H9 (cell line): Measurements from ENCODE around the gene SERPIND1. TPM values are rescaled to one million over a fixed set of nuclear protein-coding genes. Genes with fewer than 3 reads are reported as not detected.

ENCODE experiments used
- DNase-seq: peaks from one replicate; pipeline ENCODE4 v3.0.0-alpha.2; 2017
- H2AFZ ChIP-seq: one replicate; pipeline ENCODE4 v1.6.1; 2013; ENCODE audit warnings: mild to moderate bottlenecking, low read length, control low read depth, moderate library complexity
- H2AK5ac ChIP-seq: 2 replicates; pipeline ENCODE4 v1.6.1; 2013; ENCODE audit warnings: low read length, control low read depth, mixed read lengths; ENCODE audit not compliant: insufficient read length
- H2BK120ac ChIP-seq: one replicate; pipeline ENCODE4 v1.6.1; 2013; ENCODE audit warnings: low read depth, mild to moderate bottlenecking, low read length, control low read depth, inconsistent platforms; ENCODE audit not compliant: poor library complexity, severe bottlenecking
- H2BK12ac ChIP-seq: 2 replicates; pipeline ENCODE4 v1.6.1; 2013; ENCODE audit warnings: low read length, control low read depth, mixed read lengths, low read depth; ENCODE audit not compliant: insufficient read length
- H2BK15ac ChIP-seq: 2 replicates; pipeline ENCODE4 v1.6.1; 2013; ENCODE audit warnings: low read depth, low read length, control low read depth
- H2BK20ac ChIP-seq: one replicate; pipeline ENCODE4 v1.6.1; 2013; ENCODE audit warnings: low read depth, mild to moderate bottlenecking, low read length, control low read depth, inconsistent platforms; ENCODE audit not compliant: poor library complexity, severe bottlenecking
- H2BK5ac ChIP-seq: 2 replicates; pipeline ENCODE4 v1.6.1; 2013; ENCODE audit warnings: low read length, control low read depth, mixed read lengths; ENCODE audit not compliant: insufficient read length
- H3K14ac ChIP-seq: 2 replicates; pipeline ENCODE4 v1.6.1; 2013; ENCODE audit warnings: low read length, control low read depth; ENCODE audit not compliant: insufficient read depth
- H3K18ac ChIP-seq: 2 replicates; pipeline ENCODE4 v1.6.1; 2013; ENCODE audit warnings: low read depth, mild to moderate bottlenecking, mixed read lengths, low read length, control low read depth; ENCODE audit not compliant: insufficient read length
- H3K23ac ChIP-seq: 2 replicates; pipeline ENCODE4 v1.6.1; 2013; ENCODE audit warnings: low read length, control low read depth, mixed read lengths, low read depth; ENCODE audit not compliant: insufficient read length
- H3K23me2 ChIP-seq: 2 replicates; pipeline ENCODE4 v1.6.1; 2013; ENCODE audit warnings: low read depth, mild to moderate bottlenecking, mixed read lengths, low read length, control low read depth; ENCODE audit not compliant: insufficient read length, poor library complexity, severe bottlenecking
- H3K27ac ChIP-seq: 2 replicates; pipeline ENCODE4 v1.5.1; 2013; ENCODE audit warnings: low read length, control low read depth, mixed read lengths, low read depth; ENCODE audit not compliant: insufficient read length
- H3K27me3 ChIP-seq: 2 replicates; pipeline ENCODE4 v1.6.1; 2013; ENCODE audit warnings: low read length, control low read depth, inconsistent platforms; ENCODE audit not compliant: insufficient read depth
- H3K4ac ChIP-seq: 2 replicates; pipeline ENCODE4 v1.6.1; 2013; ENCODE audit warnings: low read depth, mild to moderate bottlenecking, control low read depth, inconsistent platforms, low read length, moderate library complexity
- H3K4me1 ChIP-seq: 2 replicates; pipeline ENCODE4 v1.6.1; 2013; ENCODE audit warnings: low read length, control low read depth, inconsistent platforms; ENCODE audit not compliant: insufficient read depth
- H3K4me2 ChIP-seq: 2 replicates; pipeline ENCODE4 v1.6.1; 2013; ENCODE audit warnings: low read length, control low read depth, mixed read lengths; ENCODE audit not compliant: insufficient read length, insufficient read depth
- H3K56ac ChIP-seq: 2 replicates; pipeline ENCODE4 v1.6.1; 2013; ENCODE audit warnings: low read depth, mild to moderate bottlenecking, mixed read lengths, low read length, control low read depth; ENCODE audit not compliant: insufficient read length
- H3K79me1 ChIP-seq: 2 replicates; pipeline ENCODE4 v1.6.1; 2013; ENCODE audit warnings: low read depth, mild to moderate bottlenecking, moderate library complexity, low read length, control low read depth, inconsistent platforms; ENCODE audit not compliant: insufficient read depth, poor library complexity, severe bottlenecking
- H3K79me2 ChIP-seq: 2 replicates; pipeline ENCODE4 v1.6.1; 2013; ENCODE audit warnings: low read length, control low read depth, inconsistent platforms; ENCODE audit not compliant: insufficient read depth
- H3K9ac ChIP-seq: 2 replicates; pipeline ENCODE4 v1.6.1; 2013; ENCODE audit warnings: low read length, control low read depth, mixed read lengths; ENCODE audit not compliant: insufficient read length; ENCODE audit errors: extremely low read depth
- H3K9me3 ChIP-seq: one replicate; pipeline ENCODE4 v1.6.1; 2013; ENCODE audit warnings: low read depth, low read length, inconsistent platforms; ENCODE audit not compliant: control insufficient read depth
- H3T11ph ChIP-seq: one replicate; pipeline ENCODE4 v1.6.1; 2013; ENCODE audit warnings: mild to moderate bottlenecking, low read length, control low read depth, inconsistent platforms
- H4K20me1 ChIP-seq: one replicate; pipeline ENCODE4 v1.6.1; 2013; ENCODE audit not compliant: control insufficient read depth, insufficient read length, insufficient read depth
- H4K5ac ChIP-seq: 2 replicates; pipeline ENCODE4 v1.6.1; 2013; ENCODE audit warnings: low read depth, mild to moderate bottlenecking, mixed read lengths, low read length, control low read depth; ENCODE audit not compliant: insufficient read length
- H4K8ac ChIP-seq: replicated peaks from 2 replicates; pipeline ENCODE4 v1.6.1; 2013; ENCODE audit warnings: low read length, control low read depth, mixed read lengths, low read depth; ENCODE audit not compliant: insufficient read length
- H4K91ac ChIP-seq: 2 replicates; pipeline ENCODE4 v1.6.1; 2013; ENCODE audit warnings: low read depth, mild to moderate bottlenecking, moderate library complexity, mixed read lengths, low read length, control low read depth; ENCODE audit not compliant: insufficient read length
- H3K27ac Mint-ChIP-seq, 3 experiments: 2 replicates in 2 of 3; 3 replicates in 1 of 3; pipeline ENCODE4 v1.8.0; 2020 to 2021; ENCODE audit warnings: mixed read lengths in 3 of 3, mild to moderate bottlenecking in 1 of 3, moderate library complexity in 1 of 3
- H3K27me3 Mint-ChIP-seq: 2 replicates; pipeline ENCODE4 v1.8.0; 2021; ENCODE audit warnings: low read depth, mild to moderate bottlenecking, moderate library complexity, mixed read lengths
- H3K36me3 Mint-ChIP-seq, 3 experiments: 2 replicates in 2 of 3; 3 replicates in 1 of 3; pipeline ENCODE4 v1.8.0; 2020 to 2021; ENCODE audit warnings: low read depth in 3 of 3, mixed read lengths in 3 of 3; ENCODE audit not compliant: insufficient read depth in 1 of 3
- H3K4me1 Mint-ChIP-seq, 2 experiments: 2 replicates each; pipeline ENCODE4 v1.8.0; 2020; ENCODE audit warnings: mixed read lengths in 2 of 2
- H3K4me3 Mint-ChIP-seq, 2 experiments: 2 replicates in 1 of 2; 3 replicates in 1 of 2; pipeline ENCODE4 v1.8.0; 2020 to 2021; ENCODE audit warnings: mild to moderate bottlenecking in 2 of 2, mixed read lengths in 2 of 2, moderate library complexity in 1 of 2
- H3K9me3 Mint-ChIP-seq, 2 experiments: 2 replicates in 1 of 2; 3 replicates in 1 of 2; pipeline ENCODE4 v1.8.0; 2020; ENCODE audit warnings: mild to moderate bottlenecking in 2 of 2, mixed read lengths in 2 of 2, moderate library complexity in 1 of 2
- WGBS: extraction: QIAGEN DNeasy Blood & Tissue Kit; methylation state at CpG from one replicate; pipeline ENCODE4 v1.1.7; 2013; ENCODE audit warnings: missing lambda C conversion rate, low lambda C conversion rate, mixed read lengths; ENCODE audit not compliant: insufficient read length; ENCODE audit errors: extremely low coverage; 5-methylcytosine and 5-hydroxymethylcytosine counted together
- total RNA-seq: library from RNA; stranded (reverse); gene quantifications from 2 replicates; pipeline ENCODE4 v1.2.1, GENCODE V29; 2021
- TF ChIP-seq, protein P1 (sequence below): fragments of 200-600 bp; sonication (generic); conservative IDR thresholded peaks from 3 replicates; pipeline ENCODE4 v1.8.0; 2021; ENCODE audit warnings: antibody characterized with exemption, mild to moderate bottlenecking

Gene SERPIND1
- total RNA-seq, 1 experiment from 2014 or later: not detected

DNA sequence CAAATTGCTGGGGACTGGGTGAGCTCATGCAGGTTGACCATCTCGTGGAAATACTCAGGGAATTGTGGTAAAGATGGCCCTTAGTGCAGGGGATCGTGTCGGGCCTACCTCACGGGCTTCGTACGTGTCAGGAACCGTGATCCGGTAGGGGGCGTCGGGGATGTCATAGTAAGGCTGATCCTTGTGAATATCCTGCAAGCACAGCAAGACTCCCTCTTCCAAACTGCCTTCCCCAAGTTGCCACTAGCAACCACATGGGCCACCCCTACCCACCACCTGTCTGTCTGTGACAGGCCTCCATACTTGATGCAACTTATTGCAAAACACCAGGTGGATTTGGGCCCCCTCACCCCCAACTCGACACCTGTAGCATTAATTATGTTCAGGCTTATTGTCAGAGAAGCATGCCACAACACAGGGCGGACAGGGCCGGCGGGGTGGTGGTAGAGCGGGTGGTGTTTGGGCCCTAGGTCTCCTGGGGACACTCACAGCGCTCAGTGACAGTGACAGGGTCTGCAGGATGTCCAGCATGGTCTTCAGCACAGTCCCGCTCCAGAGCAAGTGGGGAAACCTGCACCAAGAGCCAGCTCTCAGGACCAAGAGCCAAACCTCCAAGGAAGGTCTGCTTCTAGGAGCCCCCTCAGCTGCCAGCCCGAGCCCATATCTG is 22.6 kb upstream of the SERPIND1 start:
- no peak overlapping the region for H2BK12ac ChIP-seq
- no peak overlapping the region for H3K14ac ChIP-seq
- DNase-seq: peak; percentile 69
- Mint-ChIP-seq H3K27me3 (no peaks in the 10 kb centered on the region), H3K27ac (peak overlapping the region in 1 of 3 experiments; percentile 85; a peak in 3 of 7 replicates), H3K4me3 (no peak overlapping the region), H3K4me1 (0 out of 4 replicates have a peak, but pooled peaks cover 0 to 3% of the 10 kb centered on the region in 2 experiments), H3K9me3 (no peaks in the 10 kb centered on the region), H3K36me3 (peaks cover 0 to 34% (median 4%) of the 10 kb centered on the region in 3 experiments; a peak in 3 of 7 replicates)
- no peak overlapping the region for H3K4me2 ChIP-seq
- H3K23ac ChIP-seq: no peak overlapping the region
- H3K27ac ChIP-seq: no peak overlapping the region
- no peak overlapping the region for H3K56ac ChIP-seq
- no peaks in the 10 kb centered on the region for H4K20me1 ChIP-seq
- no peaks in the 10 kb centered on the region for H3K79me1 ChIP-seq
- no CpG with 5 or more reads among the region's 18 CpGs for WGBS
- no peak overlapping the region for H4K91ac ChIP-seq
- no peak overlapping the region for H2AFZ ChIP-seq
- no peaks in the 10 kb centered on the region for H3K23me2 ChIP-seq
- no peaks in the 10 kb centered on the region for H3K4me1 ChIP-seq
- H3K4ac ChIP-seq: no peak overlapping the region
- no peak overlapping the region for H4K5ac ChIP-seq
- H3K9me3 ChIP-seq: no peaks in the 10 kb centered on the region
- no peaks in the 10 kb centered on the region; the same call in 1 of the 2 replicates for H3K27me3 ChIP-seq
- no peak overlapping the region for H2AK5ac ChIP-seq
- H2BK15ac ChIP-seq: no peak overlapping the region
- H2BK5ac ChIP-seq: no peak overlapping the region
- no peak overlapping the region for H2BK20ac ChIP-seq
- TF ChIP-seq, protein P1, sequence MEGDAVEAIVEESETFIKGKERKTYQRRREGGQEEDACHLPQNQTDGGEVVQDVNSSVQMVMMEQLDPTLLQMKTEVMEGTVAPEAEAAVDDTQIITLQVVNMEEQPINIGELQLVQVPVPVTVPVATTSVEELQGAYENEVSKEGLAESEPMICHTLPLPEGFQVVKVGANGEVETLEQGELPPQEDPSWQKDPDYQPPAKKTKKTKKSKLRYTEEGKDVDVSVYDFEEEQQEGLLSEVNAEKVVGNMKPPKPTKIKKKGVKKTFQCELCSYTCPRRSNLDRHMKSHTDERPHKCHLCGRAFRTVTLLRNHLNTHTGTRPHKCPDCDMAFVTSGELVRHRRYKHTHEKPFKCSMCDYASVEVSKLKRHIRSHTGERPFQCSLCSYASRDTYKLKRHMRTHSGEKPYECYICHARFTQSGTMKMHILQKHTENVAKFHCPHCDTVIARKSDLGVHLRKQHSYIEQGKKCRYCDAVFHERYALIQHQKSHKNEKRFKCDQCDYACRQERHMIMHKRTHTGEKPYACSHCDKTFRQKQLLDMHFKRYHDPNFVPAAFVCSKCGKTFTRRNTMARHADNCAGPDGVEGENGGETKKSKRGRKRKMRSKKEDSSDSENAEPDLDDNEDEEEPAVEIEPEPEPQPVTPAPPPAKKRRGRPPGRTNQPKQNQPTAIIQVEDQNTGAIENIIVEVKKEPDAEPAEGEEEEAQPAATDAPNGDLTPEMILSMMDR: peak; percentile 53
- H3T11ph ChIP-seq: no peak overlapping the region
- no peak overlapping the region for H4K8ac ChIP-seq
- no peak overlapping the region for H2BK120ac ChIP-seq
- H3K9ac ChIP-seq: no peak overlapping the region
- H3K18ac ChIP-seq: no peak overlapping the region
- no peaks in the 10 kb centered on the region for H3K79me2 ChIP-seq
